Ascending aorta (tissue), 2 donors: ENCODE measurements around the gene KIF7. TPM values are rescaled to one million over a fixed set of nuclear protein-coding genes. Genes with fewer than 3 reads are reported as not detected.

Source experiments
- DNase-seq, 2 donors: peaks; one replicate each; pipeline ENCODE4 v3.0.0-alpha.2; 2019; ENCODE audit warnings: low spot score in 2 of 2
- H3K27ac ChIP-seq, 2 donors: fragments of 200-600 bp; sonication (generic); one replicate each; pipeline ENCODE4 v1.5.1; 2016 to 2017; ENCODE audit warnings: mild to moderate bottlenecking in 1 of 2
- H3K27me3 ChIP-seq: fragments of 200-600 bp; sonication (generic); one replicate; pipeline ENCODE4 v1.5.1; 2017
- H3K36me3 ChIP-seq, 2 donors: fragments of 200-600 bp; sonication (generic); one replicate each; pipeline ENCODE4 v1.5.1; 2016
- H3K4me1 ChIP-seq, 2 donors: fragments of 200-600 bp; sonication (generic); one replicate each; pipeline ENCODE4 v1.5.1; 2016 to 2017; ENCODE audit warnings: mild to moderate bottlenecking in 1 of 2
- H3K4me3 ChIP-seq, 2 donors: fragments of 200-600 bp; sonication (generic); one replicate each; pipeline ENCODE4 v1.5.1; 2016 to 2017; ENCODE audit warnings: mild to moderate bottlenecking in 1 of 2
- H3K9me3 ChIP-seq, 2 donors: fragments of 200-600 bp; sonication (generic); one replicate each; pipeline ENCODE4 v1.5.1; 2016
- intact Hi-C: fragments of 100-400 bp; cut with DNase I; formaldehyde crosslinking; loops from one replicate; pipeline ENCODE4 v1.15.1; 2023
- total RNA-seq: library from RNA; depleted of rRNA; stranded (reverse); fragments of >200 nt; gene quantifications from one replicate; pipeline ENCODE4 v1.1.0, GENCODE V29; 2016
- TF ChIP-seq, protein P1 (sequence below), 3 experiments: fragments of 200-600 bp in 2 of 3; fragments of 450-650 bp in 1 of 3; sonication (generic) in 2 of 3; IDR thresholded peaks; one replicate each; pipeline ENCODE4 v1.5.1; 2016 to 2019; ENCODE audit warnings: antibody characterized with exemption in 3 of 3, mild to moderate bottlenecking in 1 of 3, moderate library complexity in 1 of 3

KIF7 gene
- total RNA-seq, 1 donor from 2014 or later = 39.1 TPM

DNA sequence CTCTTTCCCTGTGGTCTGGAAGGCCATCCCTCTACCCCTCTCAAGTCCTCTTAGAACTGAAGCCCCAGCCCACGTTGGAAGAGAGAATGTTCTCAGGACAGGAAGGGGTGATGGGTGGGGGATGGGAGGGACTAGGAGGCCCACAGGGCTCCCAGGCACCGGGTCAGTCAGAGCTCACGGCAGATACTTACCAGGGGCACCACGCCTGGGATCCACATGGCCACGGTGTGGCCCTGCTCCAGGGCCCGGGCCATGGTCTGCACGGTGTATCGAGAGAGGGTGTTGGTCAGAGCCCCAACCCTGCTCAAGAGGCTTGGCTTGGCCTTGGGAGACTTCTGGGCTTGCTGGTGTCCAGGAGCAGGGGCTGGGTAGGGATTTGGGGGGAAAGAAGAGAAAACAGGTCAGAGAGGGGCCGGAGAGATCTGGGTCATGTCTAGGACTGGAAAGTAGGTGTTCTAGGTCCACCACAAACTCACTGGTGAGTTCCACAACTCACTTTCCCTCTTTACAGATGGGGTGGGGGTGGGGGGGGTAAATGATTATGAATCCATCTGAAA is 14.1 kb upstream of the KIF7 start:
- Histone ChIP-seq H3K36me3 (no peaks in the 10 kb centered on the region), H3K4me3 (no peak overlapping the region), H3K9me3 (no peaks in the 10 kb centered on the region), H3K4me1 (peaks cover 19 to 30% of the 10 kb centered on the region in 2 donors), H3K27ac (no peak overlapping the region), H3K27me3 (no peaks in the 10 kb centered on the region)
- DNase-seq = no peak
- intact Hi-C loops = loop anchor here (10.0 kb wide), 2 partner anchors 435 to 565 kb away; partner anchors contain the start of genes CIB1, GDPGP1 and IDH2
- TF ChIP-seq, protein P1, sequence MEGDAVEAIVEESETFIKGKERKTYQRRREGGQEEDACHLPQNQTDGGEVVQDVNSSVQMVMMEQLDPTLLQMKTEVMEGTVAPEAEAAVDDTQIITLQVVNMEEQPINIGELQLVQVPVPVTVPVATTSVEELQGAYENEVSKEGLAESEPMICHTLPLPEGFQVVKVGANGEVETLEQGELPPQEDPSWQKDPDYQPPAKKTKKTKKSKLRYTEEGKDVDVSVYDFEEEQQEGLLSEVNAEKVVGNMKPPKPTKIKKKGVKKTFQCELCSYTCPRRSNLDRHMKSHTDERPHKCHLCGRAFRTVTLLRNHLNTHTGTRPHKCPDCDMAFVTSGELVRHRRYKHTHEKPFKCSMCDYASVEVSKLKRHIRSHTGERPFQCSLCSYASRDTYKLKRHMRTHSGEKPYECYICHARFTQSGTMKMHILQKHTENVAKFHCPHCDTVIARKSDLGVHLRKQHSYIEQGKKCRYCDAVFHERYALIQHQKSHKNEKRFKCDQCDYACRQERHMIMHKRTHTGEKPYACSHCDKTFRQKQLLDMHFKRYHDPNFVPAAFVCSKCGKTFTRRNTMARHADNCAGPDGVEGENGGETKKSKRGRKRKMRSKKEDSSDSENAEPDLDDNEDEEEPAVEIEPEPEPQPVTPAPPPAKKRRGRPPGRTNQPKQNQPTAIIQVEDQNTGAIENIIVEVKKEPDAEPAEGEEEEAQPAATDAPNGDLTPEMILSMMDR (IDR thresholded peaks at IDR 0.05) = no peak

DNA sequence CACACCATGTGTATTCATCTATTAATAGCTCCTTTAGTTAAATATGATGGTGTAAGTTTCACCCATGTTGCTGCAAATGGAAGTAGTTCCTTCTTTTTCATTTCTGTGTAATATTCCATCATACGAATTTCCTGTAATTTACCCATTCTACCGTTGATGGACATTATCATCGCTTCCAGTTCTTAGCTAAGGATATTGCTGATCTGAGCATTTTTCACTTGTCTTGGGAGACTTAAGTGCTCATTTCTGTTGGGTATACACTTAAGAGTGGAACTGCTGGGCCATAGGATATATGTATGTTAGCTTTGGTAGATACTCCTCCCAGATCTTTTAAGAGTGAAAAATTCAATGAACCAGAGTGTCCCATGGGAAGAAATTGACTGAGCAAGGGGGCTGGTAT is 12.9 kb upstream of the KIF7 start:
- Histone ChIP-seq H3K4me3 (no peak overlapping the region), H3K4me1 (peaks cover 17 to 26% of the 10 kb centered on the region in 2 donors), H3K27me3 (no peaks in the 10 kb centered on the region), H3K9me3 (no peaks in the 10 kb centered on the region), H3K27ac (no peak overlapping the region), H3K36me3 (no peaks in the 10 kb centered on the region)
- DNase-seq = peak in 1 of 2 donors; percentile 3
- TF ChIP-seq, protein P1 (IDR thresholded peaks at IDR 0.05) = no peak
- intact Hi-C loops = loop anchor here (10.0 kb wide), 2 partner anchors 437 to 567 kb away; partner anchors contain the start of genes CIB1, GDPGP1 and IDH2

DNA sequence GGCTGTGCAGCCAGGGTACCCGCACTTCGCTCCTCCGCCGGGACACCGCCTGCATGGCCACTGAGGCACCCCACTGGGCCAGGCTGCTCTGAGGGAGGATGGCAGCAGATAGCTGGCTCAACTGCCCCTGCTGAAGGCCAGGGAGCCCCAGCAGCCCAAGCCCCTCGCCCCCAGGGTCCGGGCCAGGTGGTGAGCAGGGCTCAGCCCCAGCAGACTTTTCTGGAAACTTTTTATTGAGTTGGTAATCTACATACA is 12.4 kb upstream of the KIF7 start:
- Histone ChIP-seq H3K4me1 (peaks cover 15 to 26% of the 10 kb centered on the region in 2 donors), H3K9me3 (no peaks in the 10 kb centered on the region), H3K4me3 (no peak overlapping the region), H3K36me3 (no peaks in the 10 kb centered on the region), H3K27me3 (no peaks in the 10 kb centered on the region), H3K27ac (peak overlapping the region; percentile 19 to 96)
- TF ChIP-seq, protein P1 (IDR thresholded peaks at IDR 0.05) = no peak
- intact Hi-C loops = loop anchor here (10.0 kb wide), 2 partner anchors 437 to 567 kb away; partner anchors contain the start of genes CIB1, GDPGP1 and IDH2
- DNase-seq = no peak

DNA sequence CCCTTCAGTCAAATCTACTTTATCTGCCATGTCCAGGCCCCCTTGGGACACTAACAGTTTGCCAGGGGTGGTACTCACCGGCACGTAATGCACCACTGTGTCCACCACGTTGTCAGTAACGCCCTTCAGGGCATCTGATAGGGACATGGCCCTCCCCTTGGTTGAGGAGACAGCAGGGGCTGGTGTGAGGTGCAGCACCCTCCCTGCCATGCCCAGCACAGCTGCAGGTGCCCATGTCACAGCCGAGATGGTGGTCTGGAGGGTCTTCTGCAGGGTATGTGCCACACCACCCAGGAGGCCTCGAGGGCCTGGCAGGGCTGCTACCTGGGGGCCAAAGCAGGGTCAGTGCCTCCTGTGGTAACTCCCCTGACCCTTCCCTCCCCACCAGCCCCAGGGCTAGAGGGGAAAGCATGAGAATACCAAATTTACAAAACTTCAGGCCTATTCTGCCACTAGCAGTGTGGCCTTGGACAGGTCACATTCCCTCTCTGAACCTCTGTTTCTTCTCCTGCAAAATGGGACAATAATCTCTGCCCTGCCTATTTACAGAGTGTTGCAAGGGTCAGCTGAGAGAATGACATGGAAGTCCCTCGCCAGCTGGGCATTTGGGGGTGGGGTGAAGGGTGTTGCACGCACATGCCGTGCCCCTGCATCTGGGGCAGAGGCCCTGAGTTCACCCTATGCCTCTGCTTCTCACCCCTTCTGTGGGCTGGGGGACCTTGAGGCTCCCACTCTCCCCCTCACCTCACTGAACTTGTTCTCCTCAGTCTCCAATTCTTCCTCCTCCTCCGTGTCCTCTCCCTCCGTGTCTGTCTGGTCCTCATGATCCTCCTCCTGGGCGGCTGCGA is 11.8 kb upstream of the KIF7 start:
- peak in 1 of 2 donors; percentile 54 for DNase-seq
- Histone ChIP-seq H3K4me1 (peaks cover 15 to 26% of the 10 kb centered on the region in 2 donors), H3K9me3 (no peaks in the 10 kb centered on the region), H3K27ac (peak overlapping the region; percentile 96 to 98), H3K36me3 (no peaks in the 10 kb centered on the region), H3K27me3 (no peaks in the 10 kb centered on the region), H3K4me3 (no peak overlapping the region)
- intact Hi-C loops = loop anchor here (1.0 to 10.0 kb wide), 3 partner anchors 13 to 568 kb away; partner anchors contain the start of genes CIB1, GDPGP1 and IDH2
- TF ChIP-seq, protein P1 (IDR thresholded peaks at IDR 0.05) = no peak

DNA sequence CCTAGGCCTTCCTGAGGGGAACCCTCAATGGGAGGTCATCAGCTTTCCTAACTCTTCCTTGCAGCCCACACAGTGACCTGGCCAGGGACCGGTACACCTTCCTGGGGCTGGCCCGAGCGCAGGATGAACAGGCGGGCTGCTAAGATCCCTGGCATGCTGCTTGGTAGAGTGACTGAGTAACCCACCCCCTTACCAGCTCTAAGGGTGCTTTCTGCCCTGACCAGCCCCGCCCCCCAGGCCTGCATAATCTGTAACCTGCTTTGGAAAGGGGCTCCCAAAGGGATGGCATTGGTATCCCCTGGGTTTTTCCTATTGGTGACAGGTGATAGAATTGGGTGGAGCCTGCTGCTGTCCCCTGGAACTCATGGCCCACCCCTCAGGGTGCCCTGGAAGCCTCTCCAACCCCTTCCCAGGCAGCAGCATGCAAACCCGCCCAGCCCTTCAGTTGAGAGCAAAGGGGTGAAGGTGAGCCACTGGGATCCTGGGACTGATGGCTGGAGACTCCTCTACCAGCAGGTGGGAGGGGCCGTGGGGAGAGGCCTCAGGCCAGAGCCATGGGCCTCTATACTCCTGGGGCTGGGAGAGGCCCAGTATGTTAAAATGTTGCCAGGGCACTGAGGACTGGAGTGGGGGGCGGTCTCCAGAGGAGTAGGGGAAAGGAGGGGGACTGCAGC is 11.1 kb upstream of the KIF7 start:
- intact Hi-C loops = loop anchor here (1.0 to 10.0 kb wide), 3 partner anchors 14 to 568 kb away; partner anchors contain the start of genes CIB1, GDPGP1 and IDH2
- DNase-seq = no peak

More for the DNA sequence above, 11.1 kb upstream of the KIF7 start:
- Histone ChIP-seq H3K36me3 (no peaks in the 10 kb centered on the region), H3K4me3 (peak overlapping the region in 1 of 2 donors; percentile 55), H3K9me3 (no peaks in the 10 kb centered on the region), H3K4me1 (peaks cover 9 to 23% of the 10 kb centered on the region in 2 donors), H3K27ac (peak overlapping the region; percentile 96 to 98), H3K27me3 (no peaks in the 10 kb centered on the region)
- TF ChIP-seq, protein P1 (IDR thresholded peaks at IDR 0.05) = no peak
